HG02642 (cell line): ENCODE results near the gene RBM17.
A peak's percentile ranks its signal among the peaks of the same experiment; 100 is the strongest.
"Not testable (repeated sequence)": the region's sequence is repeated elsewhere in the genome, so short reads cannot be mapped to it uniquely, and the experiment has no call there.

Experiments
- ATAC-seq: cut with Tn5 transposase; IDR thresholded peaks from one replicate; pipeline ENCODE4 v1.9.1; 2021; ENCODE audit warnings: mild to moderate bottlenecking; ENCODE audit not compliant: unreplicated experiment, poor library complexity

The RBM17 gene

DNA sequence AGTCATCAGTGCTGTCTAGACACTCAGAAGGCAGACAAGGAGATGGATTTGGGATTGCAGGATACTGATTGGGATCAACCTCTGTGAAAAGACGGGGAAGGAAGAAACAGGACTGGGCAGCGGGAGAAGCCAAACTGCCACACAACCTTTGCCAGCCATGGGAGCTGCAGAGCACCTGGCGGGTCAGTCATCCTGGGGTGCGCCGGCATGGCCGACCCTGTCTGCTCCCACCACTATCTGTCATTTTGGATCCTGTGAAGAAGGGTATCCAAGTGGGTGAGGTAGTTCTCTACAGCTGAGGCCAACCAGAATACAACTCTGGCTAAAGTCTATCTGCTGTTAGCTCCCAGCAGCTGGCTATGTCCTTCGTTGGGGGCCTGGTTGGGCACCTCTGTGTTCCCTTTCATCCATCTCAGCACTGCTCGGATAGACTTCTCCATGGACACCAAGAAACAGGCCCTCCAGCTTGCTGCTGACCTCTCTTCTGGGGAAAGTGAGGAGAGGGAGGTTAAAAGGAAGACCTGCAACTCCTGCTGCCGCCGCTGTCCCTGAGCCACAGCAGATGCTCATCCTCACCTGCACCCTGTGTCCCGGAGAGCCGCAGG lies 11.7 kb upstream of the RBM17 start:
- ATAC-seq = no peak

DNA sequence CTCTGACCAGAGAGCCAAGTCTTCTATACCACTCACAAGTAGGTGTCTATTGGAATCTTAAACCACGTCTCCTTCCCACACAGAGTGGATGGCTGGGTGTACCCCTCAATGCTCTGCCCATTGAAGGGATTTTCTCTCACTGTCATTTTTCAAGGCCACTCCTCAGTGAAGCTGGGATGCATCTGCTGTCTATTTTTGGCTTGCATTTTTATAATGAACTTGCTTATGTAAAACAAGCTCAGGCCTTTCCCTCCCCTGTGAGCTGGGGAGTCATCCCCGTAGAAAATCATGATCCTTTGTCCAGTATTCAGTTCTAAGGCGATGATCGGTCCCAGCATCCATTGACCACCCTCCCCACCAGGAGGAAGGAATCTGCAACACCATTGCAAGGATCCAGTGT lies 9.8 kb upstream of the RBM17 start:
- no peak for ATAC-seq

DNA sequence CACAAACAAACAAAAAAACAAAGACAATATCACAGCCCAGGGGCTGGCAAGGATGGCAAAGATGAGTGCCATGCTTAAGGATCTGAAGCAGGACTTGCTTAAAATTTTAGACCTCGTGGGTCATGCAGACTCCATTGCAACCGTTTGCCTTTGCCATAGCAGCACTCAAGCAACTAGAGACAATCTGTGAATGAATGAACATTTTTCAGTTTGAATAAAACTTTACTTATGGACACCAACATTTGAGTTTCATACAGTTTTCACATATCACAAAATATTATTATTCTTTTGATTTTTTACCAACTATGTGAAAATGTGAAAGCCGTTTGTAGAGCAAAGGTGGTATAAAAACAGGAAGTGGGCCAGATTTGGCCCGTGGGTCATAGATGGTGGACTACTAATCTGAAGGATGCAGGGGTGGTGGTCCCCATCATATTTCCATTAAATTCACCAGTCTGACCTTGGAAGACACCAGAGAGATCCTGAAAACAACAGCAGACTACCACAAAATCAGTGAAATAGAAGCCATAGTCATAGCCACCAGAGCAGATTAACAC lies 8.3 kb upstream of the RBM17 start:
- no peak for ATAC-seq

DNA sequence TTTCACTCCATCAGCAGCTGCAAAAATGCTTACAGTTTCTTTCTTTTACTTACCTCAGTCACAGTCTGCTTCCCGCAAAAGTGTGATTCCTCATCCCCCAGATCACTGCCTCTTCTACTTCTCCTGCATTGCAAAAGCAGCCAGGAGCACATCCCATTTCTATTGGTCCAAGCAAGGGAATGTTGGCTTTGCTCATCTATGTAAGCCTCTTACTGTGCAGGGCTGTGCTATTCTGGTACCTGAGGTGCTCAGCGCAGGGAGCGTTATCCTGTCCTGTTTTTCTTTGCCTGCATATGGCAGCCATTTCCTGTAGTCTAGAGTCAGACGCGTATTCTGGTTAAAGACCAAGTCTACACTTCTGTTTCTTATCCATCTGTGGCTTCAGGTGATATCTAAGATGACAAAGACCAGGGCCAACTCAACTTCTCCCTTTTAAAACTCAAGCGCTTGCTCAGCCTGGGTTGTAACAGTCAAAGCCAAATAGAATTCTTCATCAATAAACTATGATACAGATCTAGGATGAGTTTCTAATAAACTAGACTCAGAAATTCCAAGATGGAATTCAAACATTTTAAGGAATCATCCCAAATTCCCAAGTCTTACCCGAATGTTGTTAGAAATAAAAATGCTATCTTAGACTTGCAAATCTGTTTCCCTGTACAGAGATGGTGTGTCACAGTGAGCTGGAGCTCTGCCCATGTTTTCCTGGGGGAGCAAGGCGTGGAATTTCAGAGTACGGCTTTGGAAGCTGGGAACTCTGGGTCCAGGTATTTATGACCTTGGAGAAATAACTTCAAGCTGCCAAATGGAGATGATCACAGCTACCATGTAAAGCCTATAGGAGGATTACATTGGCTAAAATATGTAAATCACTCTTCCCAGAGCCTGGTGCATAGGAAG lies 6.1 kb upstream of the RBM17 start:
- ATAC-seq = no peak

DNA sequence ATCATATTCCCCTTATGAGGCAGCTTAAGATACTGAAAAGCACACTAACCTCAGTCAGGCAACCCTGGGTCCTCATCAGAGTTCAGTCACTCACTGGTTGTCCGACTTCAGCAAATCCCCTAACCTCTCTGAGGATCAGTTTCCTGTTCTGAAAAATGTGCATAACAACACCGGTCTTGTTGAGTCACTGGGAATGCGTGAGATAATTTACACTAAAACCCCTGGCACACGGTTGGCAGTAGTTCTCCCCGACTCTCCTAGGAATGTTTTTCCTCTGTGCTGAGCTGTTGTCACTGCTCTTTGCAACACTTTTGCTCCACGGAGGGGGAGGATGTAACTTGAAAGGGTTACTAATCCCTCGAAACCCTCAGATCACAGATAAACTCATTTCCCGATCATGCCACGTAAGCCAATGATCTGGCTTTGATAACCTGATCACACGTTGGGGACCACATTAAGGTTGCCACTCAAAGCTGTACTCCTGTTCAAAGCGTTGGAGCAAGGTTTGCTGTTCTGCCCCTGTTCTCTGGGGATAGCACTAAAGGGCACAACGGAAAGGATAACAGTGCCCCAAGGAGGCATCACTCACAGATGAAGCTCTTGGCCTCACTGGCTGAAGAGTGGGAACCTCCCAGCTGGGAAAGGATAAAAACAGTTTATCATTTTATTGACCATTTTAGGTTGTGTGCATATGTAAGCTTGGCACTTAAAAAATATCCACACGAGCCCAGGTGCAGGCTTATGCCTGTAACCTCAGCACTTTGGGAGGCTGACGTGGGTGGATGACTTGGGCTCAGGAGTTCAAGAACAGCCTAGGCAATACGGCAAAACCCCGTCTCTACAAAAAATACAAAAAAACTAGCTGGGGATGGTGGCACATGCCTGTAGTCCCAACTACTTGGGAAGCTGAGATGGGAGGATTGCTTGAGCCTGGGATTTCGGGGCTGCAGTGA lies 5.0 kb upstream of the RBM17 start:
- ATAC-seq = no peak

DNA sequence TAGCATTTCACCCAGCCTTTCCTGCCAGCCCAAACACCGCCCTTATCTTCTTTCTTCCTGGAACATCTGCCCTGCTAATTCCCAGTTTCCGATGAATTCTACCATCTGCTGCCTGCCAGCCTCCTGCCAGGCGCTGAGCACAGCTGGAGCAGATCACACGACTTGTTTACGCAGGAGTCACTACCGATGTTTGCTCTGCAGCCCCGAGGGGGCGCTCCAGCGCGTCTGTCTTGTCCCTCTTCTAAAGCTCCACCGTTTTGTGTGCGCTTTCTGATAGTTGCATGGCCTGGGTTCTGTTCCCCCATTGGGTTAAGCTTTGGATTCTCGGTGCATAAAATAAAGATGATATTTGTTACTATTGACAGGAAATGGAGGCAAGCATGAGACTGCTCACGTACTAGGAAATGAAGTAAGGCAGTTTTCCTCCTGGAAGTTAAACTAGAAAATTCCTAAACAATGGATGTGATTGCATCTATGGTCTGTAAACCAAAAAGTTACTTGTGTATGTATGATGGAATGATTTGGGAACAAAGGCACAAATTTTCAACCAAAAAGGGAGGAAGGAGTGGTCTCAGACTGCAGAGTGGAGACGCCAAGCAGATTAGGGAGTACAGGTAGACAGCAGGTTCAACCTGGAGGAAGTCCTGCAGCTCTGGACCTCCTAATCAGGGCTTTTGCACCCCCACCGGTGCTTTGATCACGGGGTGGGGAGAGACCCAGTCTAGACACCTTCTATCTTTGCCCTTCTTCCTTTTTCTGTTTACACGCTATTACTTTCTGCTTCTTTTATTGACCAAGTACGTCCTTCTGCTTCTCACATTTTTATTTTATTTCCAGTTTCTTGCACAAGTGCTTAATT lies 2.2 kb upstream of the RBM17 start:
- peak; percentile 35 for ATAC-seq

DNA sequence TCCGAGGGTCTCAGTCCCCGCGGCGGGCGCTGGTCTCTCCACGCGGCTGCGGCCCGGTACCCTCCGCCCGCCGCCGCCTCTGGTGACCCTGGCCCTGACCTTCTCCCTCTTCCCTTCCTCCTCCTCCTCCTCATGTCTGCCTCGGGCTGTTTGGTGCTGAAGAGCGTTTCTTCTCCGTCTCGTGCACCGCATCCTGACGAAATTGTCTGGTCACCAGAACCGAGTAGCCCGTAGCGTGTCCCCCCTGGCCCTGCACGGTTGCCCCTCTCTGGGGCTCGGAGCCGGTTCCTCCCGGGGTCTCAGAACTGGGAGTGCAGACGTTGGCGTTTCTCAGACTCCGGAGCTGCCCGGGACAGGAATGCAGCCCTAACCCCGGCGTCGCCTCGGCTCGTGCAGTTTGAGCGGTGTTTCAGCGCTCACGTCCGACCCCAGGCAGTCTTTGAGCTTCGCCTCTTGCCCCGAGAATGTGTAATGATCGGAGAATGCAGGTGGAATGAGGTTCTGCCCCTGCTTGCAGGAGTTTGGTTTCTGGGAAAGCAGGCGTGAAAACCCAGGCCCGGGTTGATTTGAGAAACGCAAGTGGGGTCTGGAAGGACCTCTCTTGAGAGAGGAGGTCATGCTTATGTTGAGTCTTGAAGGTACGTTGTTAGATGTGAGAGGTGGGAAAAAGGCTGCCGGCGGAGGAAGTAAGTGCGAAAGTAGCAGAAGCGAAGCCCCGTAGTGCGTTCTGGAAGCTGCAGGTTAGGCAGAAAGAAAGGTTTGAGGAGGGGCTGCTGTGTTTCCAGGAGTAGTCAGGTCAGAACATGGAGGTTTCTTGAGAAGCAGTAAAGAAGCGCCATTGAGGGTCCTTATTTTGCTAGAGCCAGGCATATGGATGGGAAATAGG lies 743 bp downstream of the RBM17 start:
- ATAC-seq = peak; percentile 7

DNA sequence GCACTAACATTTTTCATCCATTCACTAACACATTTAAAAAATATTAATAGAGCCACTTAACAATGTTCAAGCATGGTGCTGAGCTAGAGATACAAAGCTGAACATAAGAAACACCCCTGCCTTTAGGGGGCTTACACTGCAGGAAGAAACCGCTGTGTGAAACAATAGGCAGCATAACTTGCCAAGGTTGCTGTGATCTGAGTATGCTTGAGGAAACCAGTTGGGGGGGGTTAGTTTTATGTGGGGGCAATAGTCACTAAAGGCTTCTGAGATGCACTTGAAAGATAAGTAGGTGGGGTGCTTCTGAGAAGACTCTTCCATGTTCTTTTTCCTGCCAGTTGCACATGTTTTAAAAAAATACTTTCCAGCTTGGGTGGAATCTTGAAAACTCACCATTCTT lies 2.8 kb downstream of the RBM17 start:
- no peak for ATAC-seq

DNA sequence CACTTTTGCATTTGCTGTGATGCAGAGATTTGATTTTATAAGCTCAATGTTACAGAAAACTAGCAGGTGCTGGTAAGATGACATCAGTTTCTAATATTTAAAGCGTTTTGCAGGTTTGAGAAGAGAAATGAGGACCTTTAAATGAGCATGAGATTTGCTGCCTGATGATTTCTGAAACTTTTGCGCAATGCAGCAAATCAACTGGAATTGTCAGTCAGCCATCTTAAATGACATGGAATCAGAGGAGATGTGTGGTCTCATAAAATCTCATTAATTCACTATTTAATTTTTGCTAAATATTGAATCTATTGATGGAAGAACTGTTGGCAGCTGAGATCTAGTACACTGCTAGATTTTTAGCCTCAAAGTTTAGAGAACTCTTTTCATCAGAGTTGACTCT lies 3.9 kb downstream of the RBM17 start:
- no peak for ATAC-seq

DNA sequence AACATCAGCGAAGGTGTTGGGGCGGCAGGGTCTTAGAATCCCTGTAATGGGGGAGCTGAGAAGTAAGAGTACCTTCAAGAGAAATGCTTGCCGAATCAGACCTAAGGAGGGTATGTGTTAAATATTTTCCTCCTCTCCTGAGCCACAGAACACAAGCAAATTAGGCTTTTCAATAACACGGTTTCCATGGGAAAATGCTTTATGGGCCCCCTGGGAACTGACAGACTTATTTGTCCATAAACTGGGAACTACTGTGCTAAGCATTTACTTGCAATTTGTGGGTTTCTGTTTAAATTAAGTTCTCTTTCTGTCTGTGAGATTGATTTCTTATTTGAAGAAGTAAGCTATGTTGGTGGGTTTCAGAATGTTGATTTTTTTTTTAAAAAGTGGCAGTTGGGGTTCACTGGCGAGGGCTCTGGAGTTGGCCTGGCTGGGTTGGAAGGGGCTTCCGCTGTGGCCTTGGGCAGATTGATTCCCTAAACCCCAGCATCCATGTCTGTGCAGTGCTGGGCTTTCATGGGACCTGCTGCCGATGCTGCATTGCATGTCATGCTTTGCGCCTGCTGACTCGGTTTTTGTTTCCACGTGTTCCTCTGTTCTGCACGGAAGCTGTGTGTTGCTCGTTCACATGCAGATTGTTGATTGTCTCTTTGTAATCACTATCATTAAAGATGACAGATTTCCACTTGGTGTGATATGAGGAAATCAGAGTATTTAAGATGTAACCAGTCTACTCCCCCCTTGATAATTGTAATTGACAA lies 7.2 kb downstream of the RBM17 start:
- ATAC-seq = no peak

DNA sequence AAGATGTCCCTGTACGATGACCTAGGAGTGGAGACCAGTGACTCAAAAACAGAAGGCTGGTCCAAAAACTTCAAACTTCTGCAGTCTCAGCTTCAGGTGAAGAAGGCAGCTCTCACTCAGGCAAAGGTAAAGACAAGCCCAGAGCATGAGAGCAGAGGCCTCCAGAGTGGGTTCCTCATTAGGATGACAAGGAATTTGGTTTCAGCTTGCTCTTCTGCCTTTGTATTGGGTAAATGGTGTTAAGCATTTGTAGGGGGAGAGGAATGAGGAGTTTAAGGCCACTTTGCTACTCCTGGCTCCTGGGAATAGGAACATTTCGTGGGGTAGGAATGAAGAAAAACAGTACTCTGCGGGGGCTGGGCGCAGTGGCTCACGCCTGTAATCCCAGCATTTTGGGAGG lies 8.2 kb downstream of the RBM17 start:
- ATAC-seq = no peak

DNA sequence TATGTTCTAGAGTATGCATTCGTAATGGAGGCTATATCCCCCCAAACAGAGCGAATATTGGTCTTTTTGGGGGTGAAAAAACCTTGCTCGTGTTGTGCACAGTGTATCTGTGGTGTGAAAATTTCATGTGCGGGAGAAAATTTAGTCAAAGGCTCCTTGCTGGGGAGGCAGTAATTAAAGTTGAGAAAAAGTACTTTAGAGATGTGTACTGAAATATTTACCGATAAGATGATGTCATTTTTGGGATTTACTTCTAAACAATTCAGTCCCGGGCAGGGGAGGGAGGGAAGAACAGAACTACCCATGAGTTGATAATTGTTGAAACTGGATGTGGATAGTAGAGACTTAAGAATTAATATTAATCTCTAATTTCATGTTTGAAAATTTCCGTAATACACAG lies 9.3 kb downstream of the RBM17 start:
- no peak for ATAC-seq

DNA sequence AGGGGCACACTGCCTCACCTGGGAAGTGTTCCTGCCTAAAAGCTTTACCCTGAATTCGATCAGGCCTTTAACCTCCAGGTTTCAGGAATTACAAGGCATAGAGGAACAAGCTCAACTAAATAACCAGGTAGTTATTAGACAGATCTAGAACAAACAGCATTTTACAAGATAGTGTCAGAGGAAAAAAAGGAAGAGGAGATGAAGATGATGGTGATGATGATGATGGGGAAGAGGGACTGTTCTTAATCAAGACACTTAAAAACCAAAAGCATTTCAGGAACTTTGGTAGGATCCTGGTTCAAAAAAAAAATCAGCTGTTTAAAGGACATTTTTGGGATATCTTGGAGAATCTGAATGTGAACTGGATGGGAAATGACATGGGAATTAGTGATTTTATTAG lies 11.5 kb downstream of the RBM17 start:
- no peak for ATAC-seq

DNA sequence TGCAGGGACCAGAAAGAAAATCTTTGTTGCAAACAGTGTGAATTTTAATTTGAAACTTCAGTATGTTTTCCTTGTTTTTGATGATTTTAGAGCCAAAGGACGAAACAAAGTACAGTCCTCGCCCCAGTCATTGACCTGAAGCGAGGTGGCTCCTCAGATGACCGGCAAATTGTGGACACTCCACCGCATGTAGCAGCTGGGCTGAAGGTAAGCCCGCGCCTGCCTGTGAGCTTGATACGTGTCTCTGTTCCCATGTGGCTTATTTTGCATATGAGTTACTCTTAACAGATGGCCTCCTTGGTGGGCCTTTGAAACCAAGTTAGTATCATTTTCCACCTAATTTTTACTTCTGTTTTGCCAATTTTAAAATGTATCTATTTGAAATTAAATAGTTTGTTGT lies 12.3 kb downstream of the RBM17 start:
- ATAC-seq = peak; percentile 64

DNA sequence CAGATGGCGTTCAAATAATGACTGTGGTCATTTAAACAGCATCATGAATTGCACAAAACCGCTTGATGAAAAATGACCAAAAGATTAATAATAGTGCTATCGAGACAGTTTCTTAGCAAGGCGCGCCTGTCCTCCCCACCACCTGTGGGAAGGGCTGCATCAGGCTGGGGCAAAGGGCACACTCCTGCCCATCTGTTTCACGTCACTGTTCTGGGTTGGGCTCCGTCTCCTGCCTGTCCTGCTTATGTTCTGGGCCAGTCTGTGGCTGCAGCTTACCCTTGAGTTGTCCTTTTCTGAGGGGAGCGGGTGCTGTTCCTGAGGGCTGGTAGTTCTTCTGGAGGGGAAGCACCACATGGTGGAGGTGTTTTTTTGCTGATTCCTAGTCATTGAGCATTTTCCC lies 13.3 kb downstream of the RBM17 start:
- no peak for ATAC-seq

DNA sequence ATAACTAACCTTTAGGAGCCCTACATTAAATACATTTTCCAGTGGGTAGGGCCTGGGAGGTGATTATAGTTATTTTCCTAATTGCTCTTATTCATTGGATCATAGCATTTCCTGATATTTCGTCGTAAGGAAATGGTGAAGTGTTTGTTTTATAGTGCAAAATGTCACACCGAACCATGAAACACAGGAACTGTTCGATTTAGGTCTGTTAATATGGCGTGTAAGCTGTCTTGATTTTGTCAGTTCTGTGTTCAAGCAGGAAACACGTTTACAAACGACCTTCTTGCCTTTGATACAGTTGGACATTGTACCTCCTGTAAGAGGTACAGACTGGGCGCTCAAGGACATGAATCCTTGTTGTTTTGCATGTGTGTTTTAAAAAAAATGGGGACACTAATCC lies 14.8 kb downstream of the RBM17 start:
- ATAC-seq = no peak

DNA sequence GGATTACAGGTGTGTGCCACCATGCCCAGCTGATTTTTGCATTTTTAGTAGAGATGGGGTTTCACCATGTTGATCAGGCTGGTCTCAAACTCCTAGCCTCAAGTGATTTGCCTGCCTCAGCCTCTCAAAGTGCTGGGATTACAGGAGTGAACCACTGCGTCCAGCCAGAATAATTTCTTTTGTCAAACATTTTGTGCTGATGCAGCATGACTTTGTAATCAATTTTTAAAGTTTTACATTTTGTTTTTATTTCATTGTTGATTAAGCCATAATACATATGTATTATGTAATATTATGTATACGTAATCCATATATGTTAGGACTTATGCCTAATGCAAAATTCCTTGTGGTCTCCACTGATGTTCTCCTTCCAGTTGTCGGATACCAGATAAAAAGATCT lies 18.8 kb downstream of the RBM17 start:
- ATAC-seq = not testable (repeated sequence)

DNA sequence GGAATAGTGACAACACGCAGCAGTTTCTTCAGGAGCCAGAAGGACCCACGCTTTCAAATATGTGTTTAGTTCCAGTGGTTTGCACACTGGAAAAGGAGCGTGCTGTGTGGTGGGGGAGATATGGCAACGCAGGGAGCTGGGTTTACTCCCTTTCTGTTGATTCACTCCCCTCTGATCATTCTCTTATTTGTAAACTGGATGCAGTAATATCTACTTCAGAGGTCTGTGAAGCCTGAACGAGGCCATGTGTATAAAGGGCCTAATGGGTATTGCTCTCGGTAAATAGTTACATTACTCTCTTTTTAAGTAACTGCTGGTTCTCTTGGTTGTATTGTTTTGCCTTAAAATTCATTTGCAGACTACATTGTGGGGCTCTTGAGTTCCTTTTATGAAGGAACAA lies 19.2 kb downstream of the RBM17 start:
- ATAC-seq = no peak
